Measurements from ENCODE around the gene IGFBP5.

IGFBP5 gene

DNA sequence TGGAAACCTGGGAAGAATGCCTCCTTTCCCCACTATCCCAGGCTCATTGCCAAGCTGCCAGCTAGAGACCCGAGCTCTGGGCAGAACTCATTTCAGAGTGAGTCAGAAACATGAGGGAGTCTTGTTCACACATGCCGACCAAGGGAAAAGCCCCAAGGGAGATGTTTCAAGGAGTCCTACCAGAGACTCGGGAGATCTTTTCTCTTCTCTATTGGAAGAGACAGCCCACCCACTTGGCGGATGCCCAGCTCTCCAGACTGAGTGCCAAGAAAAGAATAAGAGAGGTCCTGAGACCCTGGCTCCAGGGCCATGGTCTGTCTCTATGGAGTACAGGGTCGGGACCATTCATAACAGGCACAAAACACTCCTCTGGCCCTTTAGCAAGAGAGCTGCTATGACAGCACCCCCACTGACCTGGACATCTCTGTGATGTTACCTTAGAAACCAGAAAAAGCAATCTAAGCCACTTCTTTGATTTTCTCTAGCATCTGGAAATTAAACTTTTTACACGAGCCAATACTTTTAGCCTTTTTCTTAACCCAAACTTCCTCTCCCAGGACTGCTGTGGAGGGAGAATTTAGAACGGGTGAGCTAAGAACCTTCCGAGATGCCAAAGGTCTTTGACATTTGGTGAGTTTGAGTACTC lies 18.5 kb upstream of the IGFBP5 start:
- FAIRE-seq = no peak

DNA sequence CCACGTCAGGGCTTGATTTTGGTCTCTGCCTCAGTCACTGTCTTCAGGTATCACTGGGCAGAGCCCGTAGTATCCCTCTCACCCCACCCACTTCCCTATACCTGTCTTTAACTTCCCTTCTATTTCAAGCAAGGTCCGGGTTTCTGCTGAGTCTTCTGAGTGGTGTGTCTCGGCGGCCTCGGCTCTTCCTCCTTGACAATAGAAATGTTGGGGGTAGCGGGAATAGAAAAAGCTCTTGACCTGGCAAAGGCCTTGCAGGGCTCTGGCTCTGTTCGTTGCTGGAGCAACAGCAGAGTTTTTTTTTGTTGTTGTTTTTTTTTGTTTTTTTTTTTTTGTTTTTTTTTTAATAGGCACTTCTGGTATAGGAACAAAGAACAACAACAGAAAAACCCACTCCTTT lies 16.0 kb upstream of the IGFBP5 start:
- FAIRE-seq = no peak

DNA sequence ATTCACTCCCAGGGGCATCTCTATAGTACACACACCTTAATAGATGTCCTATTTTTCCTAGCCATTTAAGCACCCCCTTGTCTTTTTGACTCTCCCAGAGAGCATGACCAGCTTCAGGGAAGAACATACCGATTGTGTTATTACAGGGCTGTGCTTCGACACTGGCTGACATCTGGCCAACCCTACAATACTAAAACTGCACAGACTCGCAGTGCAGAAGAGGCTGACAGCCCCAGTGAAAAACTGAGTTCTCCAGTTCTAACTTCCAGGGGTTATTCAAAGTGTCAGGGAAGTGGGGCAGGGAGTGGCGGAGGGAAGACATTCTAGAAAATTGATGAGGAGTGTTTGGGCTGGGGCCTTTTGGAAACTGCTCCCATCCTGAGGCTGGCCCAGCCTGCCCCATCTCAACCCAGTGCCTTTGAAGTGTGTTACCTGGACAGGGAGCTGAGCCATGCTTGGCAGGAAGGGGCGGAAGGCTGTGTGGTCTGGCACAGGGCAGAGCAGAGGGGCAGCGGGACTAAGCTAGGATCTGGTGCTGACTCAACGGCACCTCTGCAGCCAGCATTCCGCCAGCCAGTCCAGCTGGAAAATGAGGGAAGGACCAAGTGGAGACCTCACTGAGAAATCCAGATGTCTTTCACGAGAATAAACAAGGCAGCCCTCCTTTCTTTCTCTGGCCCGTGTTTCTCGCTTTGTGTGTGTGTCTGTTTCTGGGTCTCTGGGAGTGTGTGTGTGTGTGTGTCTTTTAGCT lies 15.4 kb upstream of the IGFBP5 start:
- no peak for FAIRE-seq

DNA sequence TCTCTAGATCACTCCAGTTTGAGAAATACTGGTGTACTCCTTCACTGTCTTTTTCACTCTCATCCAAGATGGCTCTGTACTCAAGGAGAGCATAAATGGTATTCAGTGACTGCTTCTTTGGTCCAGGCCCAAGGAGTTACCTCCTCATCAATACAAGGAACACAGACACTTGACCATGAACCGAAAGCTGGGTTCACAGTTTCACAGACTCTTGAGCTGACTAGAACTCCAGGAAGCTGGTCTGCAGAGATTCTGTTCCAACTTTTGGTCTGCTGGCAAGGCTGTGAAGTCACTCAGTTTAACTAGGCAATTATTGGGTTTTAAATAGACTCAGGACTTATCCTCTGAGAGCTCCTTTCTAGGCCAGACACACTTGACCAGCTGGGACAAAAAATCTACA lies 7.4 kb upstream of the IGFBP5 start:
- FAIRE-seq = no peak

DNA sequence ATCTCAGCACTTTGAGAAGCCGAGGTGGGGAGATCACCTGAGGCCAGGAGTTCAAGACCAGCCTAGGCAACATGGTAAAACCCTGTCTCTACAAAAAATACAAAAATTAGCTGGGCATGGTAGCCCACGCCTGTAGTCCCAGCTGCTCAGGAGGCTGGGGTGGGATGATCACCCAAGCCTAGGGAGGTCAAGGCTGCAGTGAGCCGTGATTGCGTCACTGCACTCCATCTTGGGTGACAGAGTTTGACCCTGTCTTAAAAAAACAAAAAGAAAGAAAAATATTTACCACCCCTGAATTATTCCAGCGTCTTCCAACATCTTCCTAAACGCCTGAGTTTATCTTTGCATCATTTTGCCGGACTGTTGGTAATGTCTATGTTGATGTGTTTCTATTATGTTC lies 6.2 kb upstream of the IGFBP5 start:
- no peak for FAIRE-seq

DNA sequence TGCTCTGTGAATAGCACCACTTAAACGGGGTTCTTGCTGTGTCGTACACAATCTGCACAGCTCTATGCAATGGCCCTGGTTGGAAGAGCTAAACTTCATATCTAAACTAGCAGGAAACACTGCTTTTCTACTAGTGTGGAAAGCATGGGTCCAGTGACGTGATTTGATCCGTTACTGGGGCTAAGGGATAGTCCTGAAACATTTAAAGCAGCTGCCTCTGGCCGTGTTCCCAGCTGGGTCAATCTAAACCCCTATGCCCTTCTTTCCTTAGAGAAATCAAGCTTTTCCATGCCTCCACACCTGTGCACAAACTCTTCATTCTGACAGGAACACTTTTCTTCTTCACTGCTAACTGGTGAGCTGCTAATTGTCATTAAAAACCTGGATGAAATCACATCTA lies 5.4 kb upstream of the IGFBP5 start:
- FAIRE-seq = no peak

DNA sequence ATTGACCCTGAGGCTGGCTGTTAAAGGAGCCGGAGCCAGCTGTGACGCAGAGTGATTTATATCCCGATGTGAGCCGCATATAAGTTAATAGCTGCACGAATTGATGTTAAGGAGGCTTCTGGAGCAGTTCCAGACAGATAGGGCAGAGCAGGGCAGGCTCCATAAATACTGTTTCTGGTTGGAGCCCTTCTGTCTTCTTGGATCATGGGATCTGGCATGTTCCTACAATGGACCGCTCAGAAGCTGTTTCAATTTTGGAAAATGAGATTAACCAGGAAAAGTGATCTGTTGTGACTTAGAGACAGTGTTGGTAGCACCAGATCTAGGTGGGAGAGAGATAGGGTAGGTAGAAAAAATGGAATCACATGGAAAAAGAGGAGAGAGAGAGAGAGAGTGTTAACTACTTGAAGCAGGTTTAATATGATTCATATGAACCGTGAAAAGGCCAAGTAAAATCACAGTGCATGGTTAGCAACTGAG lies 4.8 kb upstream of the IGFBP5 start:
- FAIRE-seq = no peak

DNA sequence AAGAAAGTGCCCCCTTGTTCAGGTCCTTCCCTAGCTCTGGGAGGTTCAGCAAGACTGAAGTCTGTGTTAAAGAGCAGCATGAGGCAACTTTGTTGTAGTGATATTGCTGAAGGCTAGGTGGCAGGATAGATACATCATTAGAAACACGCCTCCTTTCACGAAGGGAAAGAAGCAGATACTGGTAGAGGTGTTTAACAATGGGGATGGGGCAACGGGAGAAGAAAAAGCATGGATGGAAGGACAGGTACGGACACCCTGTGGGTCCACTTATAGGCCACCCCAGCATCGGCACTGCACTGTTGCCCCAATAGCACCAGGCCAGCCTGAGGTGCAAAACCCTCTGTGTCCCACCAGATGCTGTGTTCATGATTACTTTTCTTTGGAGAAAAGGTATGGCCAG lies 3.5 kb upstream of the IGFBP5 start:
- no peak for FAIRE-seq

DNA sequence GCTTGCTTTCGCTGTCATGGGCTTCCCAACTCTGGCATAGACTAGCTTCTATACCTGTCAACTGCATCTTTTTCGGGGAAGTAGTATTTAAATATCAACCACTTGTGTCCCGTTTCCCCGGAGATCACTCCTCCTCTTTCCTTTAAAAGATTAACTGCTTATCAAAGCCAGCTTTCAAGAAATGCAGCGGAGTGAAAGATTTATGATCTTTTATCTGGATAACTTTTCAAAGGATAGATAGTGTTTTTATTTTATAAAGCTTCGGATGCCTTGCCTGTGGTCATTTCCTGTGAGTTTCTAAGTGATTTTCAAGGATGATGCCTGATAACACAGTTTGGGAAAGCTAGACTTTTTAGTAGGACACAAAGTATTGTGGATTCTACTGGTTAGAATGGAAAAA lies 2.9 kb upstream of the IGFBP5 start:
- FAIRE-seq = no peak

DNA sequence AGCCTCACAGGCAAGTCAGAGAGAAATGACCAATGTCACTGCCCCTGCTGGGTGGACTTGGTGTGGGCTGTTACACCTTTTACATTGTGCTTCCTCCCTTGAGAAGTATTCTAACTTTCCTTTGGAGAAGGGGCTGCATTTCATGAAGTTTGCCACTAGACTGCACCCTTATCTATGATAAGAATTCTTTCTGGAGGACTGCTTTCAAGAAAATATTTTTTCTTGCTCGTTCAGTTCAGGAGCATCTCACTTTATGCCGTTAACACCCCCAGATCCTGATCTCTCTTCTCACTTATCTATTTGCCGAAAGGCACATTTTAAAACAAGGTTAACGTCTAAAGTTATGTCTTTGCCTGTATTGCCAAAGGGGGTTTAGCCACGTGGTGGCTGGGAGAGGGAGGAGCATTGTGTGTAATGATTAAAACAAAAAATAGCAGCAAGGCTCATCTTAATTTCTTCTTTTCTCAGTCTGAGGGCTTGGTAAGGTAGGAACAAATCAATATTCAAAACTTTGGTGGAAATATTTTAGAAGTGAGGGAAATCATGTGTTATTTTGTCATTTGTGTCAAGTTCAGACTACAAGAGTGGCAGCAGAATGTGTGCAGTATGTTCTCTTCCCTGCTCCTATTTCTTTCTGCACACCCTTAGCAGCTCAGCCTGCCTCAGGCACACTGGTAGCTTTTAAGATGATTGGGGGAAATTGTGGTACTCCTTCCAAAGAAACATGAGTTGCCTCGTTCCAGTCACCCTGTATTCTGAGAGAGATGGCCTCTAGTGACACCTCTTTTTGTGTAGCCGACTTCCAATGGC lies 1.6 kb upstream of the IGFBP5 start:
- FAIRE-seq = no peak

DNA sequence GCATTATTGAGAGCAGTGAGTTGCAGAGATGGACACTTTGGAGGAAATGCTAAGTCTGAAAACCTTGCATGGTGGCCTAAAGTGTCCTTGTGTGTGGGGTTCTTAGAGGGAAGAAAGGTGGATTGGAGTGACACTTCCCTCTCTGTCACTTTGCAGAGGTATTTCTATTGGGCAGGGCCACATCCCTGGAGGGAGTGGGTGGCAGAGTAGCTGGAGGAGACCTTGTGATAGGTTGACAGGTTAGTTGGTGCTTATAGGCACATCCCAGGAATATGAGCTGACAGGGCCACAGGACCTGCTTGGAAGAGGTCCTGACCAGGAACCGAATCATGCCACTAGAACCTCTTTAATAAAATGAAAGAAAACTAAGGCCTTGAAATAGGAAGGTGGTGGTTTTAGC lies 972 bp upstream of the IGFBP5 start:
- FAIRE-seq = no peak

DNA sequence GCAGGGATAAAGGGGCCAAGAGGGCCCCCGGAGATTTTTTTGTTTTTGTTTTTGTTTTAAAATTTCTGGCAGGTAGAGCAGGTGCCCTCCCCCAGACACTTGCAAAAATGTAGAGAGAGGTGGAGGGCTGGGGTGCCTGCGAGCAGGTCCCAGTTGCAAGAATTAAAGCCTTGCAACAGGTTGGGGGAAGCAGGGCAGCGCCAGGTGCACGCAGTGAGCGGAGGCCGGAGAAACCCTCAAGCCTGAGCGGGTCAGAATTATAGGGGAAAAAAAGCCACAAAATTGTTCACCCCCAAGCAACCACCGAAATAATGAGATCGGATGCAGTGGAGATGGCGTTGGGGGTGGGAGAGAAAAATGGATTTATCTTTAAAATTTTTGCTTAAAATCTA lies 527 bp downstream of the IGFBP5 start:
- FAIRE-seq = no peak

DNA sequence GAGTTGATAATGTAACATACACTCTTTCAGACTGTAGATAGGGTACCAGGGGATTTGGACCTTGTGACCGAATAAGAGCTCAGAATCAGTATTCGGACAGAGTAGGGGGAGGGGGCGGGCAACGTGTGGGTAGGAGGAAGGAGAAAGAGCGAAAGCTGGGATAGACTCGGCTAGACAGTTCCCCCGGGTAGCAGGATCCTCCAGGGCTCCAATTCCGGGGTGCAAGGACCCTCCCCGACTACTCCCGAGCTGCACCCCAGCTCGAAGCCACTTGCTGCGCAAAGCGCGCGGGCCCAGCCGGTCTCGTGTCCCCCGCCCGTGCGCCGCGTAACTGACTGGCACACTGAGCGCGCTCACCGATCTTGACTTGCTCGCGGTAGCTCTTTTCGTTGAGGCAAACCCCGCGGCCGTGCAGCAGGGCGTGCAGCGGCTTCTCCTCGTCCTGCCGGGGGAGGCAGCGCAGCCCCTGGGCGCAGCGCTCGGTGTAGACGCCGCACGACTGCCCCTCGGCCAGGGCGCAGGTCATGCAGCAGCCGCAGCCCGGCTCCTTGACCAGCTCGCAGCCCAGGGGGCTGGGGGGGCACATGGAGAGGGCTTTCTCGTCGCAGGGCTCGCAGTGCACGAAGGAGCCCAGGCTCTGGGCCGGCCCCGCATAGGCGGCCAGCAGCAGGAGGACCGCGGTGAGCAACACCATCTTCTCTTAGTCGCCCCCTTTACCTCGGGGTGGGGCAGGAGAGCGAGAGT lies 1.1 kb downstream of the IGFBP5 start:
- FAIRE-seq = no peak

DNA sequence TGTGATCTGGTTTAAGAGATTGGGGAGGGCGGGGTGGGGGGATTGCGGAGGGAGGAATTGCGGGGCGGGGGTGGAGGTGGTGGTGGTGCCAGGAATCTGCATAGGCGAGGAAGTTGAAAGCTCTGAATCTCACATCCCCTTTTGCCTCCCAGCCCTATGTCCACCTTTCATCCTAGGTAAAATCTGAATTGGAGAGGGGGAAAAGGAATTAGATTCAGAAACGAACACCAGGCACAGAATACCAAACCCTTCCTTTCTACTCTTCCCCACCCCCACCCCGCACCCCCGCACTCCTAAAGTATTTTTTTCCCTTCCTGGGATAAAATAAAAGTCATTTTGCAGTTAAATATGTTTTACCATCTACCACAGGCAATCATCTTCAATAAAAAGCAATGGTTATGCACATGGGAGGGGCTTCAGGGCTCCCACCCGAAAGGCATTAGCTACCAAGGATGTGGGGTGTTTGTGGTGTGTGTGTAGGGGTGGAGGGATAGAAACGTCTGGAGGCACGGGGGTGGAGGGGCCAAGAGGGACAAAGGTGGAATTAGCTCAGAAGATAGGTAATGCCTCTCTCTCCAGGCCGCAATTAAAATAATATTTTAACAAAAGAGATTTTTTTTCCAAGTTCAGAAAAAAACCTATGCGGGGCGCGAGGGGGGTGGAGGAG lies 1.8 kb downstream of the IGFBP5 start:
- no peak for FAIRE-seq

DNA sequence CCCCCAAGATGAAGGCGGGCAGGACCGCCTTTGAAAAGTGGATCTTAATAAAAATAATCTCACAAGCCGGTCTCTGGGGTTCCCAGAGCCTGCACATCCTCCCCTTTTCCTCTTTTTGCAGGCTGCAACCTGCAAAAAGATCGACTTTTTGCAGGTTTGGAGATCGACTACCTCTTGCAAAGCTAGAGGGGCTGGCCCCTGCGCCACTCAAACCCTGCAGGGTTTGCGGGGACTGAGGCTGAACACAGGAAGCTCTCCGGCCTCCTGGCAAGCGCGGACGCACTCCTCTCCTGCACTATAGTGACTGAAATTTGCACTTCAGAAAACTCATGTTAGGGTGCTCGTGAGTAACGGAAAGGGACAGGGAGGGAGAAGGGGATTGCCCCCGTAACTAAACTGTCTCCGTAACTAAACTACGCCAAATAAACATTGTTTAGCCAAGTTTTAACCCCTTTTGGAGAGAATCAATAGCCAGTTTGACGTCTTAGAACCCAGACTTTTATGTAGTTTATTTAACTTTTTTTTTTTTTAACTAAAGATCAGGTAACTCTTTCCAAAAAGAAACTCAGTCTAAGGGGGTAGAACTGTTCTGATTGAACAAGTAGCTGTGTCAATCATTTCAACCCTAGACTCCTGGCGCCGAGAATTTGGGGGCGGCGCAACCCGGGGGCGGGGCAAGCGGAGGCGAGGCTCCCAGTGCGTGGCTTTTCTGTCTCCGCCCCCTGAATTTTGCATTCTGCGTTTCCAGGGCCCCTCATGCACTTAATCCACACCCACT lies 2.5 kb downstream of the IGFBP5 start:
- FAIRE-seq = no peak

DNA sequence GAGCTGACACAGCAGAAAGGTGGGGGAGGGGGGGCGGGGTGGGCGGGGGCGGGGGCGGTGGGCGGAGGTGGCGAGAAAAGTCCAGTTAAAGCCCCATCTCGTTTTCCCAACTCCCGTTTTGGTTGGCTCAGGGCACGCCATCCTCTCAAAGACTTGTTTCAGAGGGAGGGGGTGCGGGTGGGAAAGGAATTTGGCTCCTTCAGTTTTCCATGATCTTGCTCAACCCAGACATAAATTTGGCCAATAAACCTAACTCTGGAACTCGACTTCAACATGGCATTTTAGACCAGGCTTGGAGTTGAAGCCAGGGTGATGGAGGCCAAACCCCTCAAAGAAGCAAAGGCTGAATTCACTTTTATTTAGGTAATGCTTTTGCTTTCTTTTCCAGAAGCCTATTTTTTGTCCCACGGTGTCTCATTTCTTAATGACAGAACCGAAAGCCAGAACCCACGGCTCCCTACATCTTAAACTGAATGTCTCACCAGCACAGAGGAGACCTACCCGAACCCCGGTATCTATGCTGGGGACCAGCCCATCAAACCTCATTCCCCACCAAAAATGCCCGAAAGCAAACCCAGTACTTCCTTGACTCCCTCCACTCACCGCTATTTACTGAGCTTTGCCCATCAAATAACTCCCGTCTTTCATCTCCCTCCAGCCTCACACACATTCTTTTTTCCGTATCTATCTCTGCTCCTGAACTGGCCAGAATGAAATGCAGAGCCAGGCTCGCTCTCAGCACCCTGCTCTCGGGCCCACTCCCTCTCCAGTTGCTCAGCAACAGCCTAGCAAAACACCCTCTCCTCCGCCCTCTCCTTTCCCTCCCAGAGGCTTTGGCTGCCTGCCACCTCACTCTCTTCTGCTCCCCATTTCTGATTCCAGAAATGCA lies 4.3 kb downstream of the IGFBP5 start:
- FAIRE-seq = no peak

DNA sequence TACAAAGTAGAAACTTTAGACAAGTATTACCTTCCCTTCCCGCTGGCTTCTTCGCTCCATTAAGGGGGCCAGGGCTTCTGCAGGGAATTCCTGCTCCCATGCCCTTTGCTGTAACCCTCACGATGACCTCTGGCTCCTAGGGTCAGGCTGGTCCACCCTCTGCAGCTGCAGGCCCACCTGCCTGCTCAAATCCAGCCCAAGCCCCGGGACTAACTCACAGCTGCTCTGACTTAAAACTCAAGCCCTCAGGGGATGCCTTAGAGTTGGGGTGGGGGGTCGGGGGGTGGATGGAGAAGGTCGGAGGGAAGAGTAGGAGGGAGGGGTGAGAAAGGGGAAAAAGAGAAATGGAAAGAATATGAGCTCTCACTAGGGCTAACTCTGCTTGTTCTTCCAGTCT lies 4.9 kb downstream of the IGFBP5 start:
- no peak for FAIRE-seq

DNA sequence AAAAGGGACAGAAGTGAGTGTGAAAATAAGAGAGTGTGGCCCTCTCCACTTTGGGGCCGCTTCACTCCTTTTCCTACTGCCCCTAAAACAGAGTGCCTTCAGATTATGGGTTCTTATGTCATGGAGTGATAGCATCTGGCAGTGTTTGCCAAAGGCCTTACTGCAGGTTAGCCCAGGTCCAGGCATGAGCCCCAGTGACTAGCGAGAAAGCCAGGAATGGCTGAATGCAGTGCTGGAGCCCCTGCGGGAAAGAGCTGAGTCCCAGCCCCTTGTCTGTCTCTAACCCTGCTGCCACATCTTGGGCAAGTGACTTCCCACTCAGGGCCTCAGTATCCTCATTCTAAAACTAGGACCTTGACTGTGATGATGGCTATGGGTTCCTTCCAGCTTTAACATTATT lies 6.0 kb downstream of the IGFBP5 start:
- no peak for FAIRE-seq

DNA sequence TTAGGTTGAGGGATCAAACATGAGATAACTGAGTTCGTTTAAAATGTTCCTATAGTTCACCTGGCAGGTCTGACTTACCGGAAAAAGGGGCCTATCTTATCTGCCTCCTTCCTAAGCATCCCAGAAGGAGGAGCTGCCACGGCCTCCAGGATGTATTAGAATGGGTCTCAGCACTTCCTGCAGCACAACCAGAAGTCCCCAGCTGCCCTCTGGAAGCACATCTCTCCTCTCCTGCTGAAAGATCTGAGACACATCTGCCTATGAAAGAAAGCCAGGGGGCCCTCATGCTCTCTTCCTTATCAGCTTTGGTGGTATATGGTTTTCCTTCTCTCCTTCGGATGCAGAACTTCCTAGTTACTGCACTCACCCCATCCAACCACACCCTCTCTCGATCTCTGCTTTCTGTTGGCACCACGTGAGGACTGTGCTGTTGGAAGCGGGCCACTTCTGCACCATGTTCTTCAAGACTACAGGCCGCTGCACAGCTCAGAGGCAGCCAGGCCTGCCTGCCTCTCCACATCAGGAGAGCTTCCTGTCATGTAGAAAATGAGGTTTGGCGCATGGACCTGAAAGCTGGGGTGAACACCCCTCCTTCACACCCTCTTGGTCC lies 6.5 kb downstream of the IGFBP5 start:
- FAIRE-seq = no peak

DNA sequence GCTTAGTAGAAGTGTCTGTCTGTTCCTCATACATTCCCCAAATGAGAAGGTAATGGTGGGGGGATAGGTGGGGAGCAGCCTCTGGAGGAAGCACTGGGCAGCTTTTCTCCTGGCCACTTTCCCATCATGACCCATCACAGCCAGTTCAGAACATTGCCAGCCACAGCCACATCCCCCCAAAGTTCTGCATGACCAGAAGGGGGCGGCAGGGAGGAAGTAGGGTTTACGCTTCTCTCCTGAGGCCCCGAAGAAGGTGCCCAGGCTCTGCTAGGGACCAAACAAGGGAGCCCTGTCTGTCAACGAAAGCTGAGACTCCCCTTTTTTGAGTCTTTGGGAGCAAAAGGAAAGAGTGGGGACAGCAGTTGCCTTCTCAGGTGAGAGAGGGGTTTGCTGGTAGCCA lies 7.7 kb downstream of the IGFBP5 start:
- no peak for FAIRE-seq
